Skeletal muscle satellite cell (primary cell): Measurements from ENCODE around the gene FBXL12.
"Not testable (repeated sequence)": the region's sequence is repeated elsewhere in the genome, so short reads cannot be mapped to it uniquely, and the experiment has no call there.

ENCODE experiments used
- H3K27me3 ChIP-seq: 2 replicates; pipeline ENCODE4 v1.7.0; 2013; ENCODE audit warnings: low read length; ENCODE audit not compliant: control insufficient read depth, insufficient read depth
- H3K36me3 ChIP-seq: 2 replicates; pipeline ENCODE4 v1.7.0; 2013; ENCODE audit warnings: mild to moderate bottlenecking, control low read depth, low read length; ENCODE audit not compliant: insufficient read depth
- H3K4me1 ChIP-seq: 2 replicates; pipeline ENCODE4 v1.7.0; 2013; ENCODE audit warnings: low read length; ENCODE audit not compliant: control insufficient read depth, insufficient read depth
- H3K4me2 ChIP-seq: 2 replicates; pipeline ENCODE4 v1.7.0; 2013; ENCODE audit warnings: mild to moderate bottlenecking, low read length
- H3K4me3 ChIP-seq: 2 replicates; pipeline ENCODE4 v1.7.0; 2013; ENCODE audit warnings: low read length
- H3K9ac ChIP-seq: 2 replicates; pipeline ENCODE4 v1.7.0; 2013; ENCODE audit warnings: mild to moderate bottlenecking, low read depth, low read length, moderate library complexity
- H3K9me3 ChIP-seq: replicated peaks from 2 replicates; pipeline ENCODE4 v1.7.0; 2013; ENCODE audit warnings: mild to moderate bottlenecking, control low read depth, low read length

The FBXL12 gene

DNA sequence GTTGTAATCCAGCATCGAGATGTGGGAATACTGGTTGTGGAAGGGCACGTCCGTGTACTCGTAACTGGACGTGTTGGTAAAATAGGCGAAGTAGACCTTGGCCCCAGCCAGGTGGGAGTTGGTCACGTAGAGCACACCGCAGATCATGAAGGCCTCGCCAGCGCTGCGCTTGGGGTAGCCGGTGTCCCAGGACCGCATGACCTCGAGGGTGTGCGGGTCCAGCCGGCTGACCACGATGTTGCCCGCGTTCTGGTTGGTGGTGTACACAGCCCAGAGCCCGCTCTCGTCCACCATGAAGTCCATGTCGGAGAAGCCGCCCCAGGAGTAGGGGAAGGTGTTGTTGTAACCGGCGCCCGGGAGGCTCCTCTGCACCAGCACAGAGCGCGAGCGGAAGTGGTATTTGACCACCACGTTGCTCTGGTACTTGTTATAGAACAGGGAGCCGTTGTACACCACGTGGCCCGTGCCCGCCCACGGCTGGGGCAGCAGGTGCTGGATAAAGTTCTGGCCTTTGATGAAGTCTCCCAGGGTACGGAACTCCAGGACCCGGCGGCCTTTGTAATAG is 35.5 kb upstream of the FBXL12 start:
- Histone ChIP-seq H3K4me2 (no peak overlapping the region), H3K27me3 (no peaks in the 10 kb centered on the region), H3K36me3 (no peaks in the 10 kb centered on the region), H3K4me1 (peaks cover 6% of the 10 kb centered on the region), H3K9me3 (no peaks in the 10 kb centered on the region), H3K4me3 (no peak overlapping the region), H3K9ac (no peak overlapping the region)

DNA sequence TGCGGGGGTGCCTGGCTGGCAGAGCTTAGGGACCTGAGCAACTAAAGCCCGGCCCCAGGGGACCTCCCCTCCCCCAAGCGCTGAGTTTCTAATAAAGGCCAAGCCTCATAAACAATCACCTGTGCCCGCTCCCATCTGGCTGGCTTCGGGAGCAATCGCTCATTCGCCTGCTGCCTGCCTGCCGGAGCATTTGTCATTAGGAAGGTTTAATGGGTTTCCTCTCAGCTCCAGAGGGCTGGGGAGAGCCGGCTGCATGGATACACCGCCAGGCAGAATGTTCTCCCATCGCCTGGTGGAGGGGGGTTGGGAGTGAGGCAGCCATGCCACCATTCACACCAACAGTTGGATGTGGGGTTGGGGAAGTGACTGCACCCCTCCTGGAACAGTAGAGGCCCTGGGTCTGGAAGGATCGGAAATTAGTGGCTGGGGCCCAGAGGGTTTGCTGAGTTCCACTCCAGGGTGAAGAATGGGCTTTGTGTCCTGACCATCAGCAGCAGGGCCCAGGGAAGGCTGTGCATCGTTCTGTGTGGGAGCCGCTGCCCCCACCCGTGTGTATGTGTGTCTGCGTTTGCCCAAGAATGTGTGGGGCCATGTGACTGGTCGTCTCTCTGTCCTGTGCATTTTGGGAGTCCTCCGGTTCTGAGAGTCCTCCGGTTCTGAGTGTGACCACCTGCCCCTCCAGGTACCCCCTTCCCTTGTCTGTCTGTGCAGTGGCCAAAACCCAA is 31.5 kb upstream of the FBXL12 start:
- H3K9me3 ChIP-seq, result no peaks in the 10 kb centered on the region
- H3K4me3 ChIP-seq, result no peak overlapping the region
- peaks cover 17% of the 10 kb centered on the region for H3K4me1 ChIP-seq
- peaks cover 6% of the 10 kb centered on the region for H3K36me3 ChIP-seq
- no peak overlapping the region for H3K9ac ChIP-seq
- H3K27me3 ChIP-seq, result no peaks in the 10 kb centered on the region
- H3K4me2 ChIP-seq, result no peak overlapping the region

DNA sequence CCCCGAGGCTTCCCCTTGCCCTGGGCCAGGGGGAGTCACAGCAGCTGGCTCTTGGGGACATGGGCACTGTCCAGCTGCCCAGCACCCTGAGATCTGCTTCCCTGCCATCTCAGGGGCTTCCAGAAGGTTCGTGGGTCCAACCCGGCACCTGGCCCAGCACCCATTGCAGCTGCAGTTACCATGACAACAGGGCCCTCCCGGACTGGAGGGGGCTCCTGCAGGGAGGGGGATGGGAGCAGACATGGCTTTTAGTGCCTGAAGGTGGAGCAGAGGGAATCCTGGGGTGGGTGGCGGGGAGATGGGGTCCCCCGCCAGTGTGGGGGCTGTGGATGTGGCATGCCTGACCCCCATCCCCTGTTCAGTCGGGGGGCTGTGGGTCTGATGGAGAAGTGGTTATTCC is 30.9 kb upstream of the FBXL12 start:
- Histone ChIP-seq H3K27me3 (no peaks in the 10 kb centered on the region), H3K4me2 (no peak overlapping the region), H3K9me3 (no peaks in the 10 kb centered on the region), H3K36me3 (peaks cover 10% of the 10 kb centered on the region), H3K4me1 (peaks cover 17% of the 10 kb centered on the region), H3K9ac (no peak overlapping the region), H3K4me3 (no peak overlapping the region)

DNA sequence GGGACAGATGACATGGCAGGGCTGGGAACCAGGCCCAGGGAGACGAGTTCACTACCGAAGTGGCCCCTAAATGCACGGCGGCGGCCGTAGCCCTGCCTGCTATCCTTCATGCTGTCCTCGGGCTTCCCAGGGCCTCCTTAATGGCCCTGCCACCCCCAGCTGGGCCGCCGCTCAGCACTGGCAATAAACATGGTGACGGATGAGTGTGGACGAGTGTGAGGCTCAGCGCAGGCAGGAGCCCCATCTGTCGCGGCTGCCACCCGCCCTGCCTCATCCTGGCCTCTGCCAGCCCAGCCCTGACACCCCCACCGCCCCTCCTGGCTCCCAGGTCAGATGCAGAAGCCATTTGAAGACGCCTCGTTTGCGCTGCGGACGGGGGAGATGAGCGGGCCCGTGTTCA is 29.9 kb upstream of the FBXL12 start:
- H3K4me1 ChIP-seq, result peaks cover 17% of the 10 kb centered on the region
- H3K9ac ChIP-seq, result no peak overlapping the region
- H3K9me3 ChIP-seq, result no peaks in the 10 kb centered on the region
- no peak overlapping the region for H3K4me2 ChIP-seq
- no peak overlapping the region for H3K4me3 ChIP-seq
- no peaks in the 10 kb centered on the region for H3K27me3 ChIP-seq
- peaks cover 19% of the 10 kb centered on the region for H3K36me3 ChIP-seq

DNA sequence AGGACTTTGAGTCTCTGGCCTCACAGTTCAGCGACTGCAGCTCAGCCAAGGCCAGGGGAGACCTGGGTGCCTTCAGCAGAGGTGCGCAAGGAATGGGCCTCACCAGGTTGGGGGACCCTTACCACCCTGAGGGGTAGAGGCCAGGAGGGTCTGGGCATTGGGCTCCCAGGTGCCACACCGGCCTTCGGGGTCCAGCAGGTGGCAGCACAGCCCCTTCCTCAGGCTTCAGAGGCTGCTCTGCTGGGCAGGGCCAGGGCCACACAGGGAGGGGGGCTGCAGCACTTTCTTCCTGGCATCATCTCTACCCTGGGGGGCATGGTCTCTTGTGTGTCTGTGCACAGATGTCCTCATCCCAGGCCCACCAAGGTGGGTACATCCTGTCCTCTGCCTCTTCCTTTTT is 29.2 kb upstream of the FBXL12 start:
- Histone ChIP-seq H3K9me3 (no peaks in the 10 kb centered on the region), H3K4me1 (peaks cover 14% of the 10 kb centered on the region), H3K27me3 (no peaks in the 10 kb centered on the region), H3K36me3 (peaks cover 26% of the 10 kb centered on the region), H3K4me2 (no peak overlapping the region), H3K9ac (no peak overlapping the region), H3K4me3 (no peak overlapping the region)

DNA sequence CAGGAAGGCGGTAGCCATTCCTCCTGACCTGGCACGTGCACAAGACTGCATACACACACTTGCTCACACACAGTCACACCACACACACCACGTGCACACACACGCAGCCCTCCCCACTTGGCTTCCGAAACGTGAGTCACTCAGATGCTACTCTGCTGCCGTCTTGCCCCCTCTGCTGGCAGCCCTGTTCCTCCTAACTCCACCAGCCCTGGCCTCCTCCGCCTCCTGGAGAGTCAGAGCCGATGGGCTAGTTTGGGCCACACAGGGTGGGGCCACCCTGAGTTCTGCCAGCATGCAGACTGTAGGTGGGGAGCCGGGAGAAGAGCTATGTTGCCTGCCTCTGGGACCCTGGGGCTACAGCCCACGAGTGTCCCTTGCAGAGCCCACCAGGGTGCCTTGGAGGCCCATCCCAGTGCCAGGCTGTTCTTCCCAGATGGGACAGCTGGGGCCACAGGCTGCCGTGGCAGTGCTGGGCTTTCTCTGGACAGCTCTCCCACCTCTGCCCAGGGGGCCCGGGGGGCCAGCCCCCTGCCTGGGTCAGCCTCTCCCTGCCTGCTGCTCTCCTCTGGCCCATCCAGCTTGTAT is 28.3 kb upstream of the FBXL12 start:
- H3K4me1 ChIP-seq, result peaks cover 12% of the 10 kb centered on the region
- H3K4me2 ChIP-seq, result no peak overlapping the region
- H3K9ac ChIP-seq, result no peak overlapping the region
- H3K36me3 ChIP-seq, result peaks cover 35% of the 10 kb centered on the region
- no peak overlapping the region for H3K4me3 ChIP-seq
- H3K9me3 ChIP-seq, result no peaks in the 10 kb centered on the region
- H3K27me3 ChIP-seq, result no peaks in the 10 kb centered on the region

DNA sequence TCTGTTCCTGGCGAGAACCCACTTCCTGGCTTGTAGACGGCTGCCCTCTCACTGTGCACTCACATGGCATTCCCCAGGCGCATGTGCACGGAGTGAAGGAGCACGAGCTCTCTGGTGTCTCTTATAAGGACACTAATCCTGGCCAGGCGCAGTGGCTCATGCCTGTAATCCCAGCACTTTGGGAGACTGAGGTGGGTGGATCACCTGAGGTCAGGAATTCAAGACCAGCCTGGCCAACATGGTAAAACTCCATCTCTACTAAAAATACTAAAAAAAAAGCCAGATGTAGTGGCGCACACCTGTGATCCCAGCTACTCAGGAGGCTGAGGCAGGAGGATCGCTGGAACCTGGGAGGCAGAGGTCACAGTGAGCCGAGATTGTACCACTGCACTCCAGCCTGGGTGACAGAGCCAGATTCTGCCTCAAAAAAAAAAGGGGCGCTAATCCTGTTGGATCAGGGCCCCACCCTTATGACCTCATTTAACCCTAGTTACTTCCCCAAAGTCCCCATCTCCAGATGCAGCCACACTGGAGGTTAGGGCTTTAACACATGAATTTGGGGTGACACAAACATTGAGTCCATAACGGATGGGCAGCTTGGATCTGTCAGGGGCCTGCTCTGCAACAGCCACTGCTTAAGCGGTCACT is 24.9 kb upstream of the FBXL12 start:
- H3K36me3 ChIP-seq, result peaks cover 62% of the 10 kb centered on the region
- peaks cover 12% of the 10 kb centered on the region for H3K4me1 ChIP-seq

DNA sequence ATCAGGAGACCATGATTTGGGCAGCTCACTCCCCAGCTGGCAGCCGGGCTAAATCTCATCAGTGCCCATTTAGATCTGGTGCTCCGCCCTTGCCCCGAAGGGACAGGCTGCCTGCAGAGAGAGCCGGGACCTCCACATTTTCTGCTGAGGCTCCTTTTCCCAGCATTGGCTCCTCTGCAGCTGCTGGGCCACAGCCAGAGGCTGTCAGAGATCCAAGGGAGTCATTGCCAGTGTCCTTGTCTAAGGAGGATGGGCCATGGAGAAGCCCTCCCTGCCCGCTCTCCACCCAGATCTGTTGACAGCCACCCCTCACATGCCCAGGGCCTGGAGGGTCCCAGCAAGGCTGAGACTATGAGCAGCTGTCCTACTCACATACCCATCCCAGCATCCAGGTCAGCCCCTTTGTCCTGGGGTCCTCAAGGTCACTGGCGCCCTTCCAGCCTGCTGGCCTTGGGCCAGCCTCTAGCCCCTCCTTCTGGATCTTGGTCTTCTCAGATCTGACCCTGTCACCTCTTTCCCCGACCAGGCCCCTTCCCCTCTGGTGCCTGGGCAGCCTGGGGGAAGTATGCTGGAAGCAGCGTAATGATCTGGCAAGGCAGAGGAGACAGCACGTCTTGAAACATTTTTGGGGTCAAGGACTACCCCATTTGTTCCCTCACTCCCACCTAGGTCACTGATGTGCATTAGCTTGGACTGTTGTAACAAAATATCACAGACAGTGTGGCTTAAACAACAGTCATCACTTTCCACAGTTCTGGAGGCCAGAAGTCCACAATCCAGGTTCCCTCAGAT is 24.2 kb upstream of the FBXL12 start:
- Histone ChIP-seq H3K4me1 (peaks cover 12% of the 10 kb centered on the region), H3K4me3 (no peak overlapping the region), H3K27me3 (no peaks in the 10 kb centered on the region), H3K9ac (no peak overlapping the region), H3K9me3 (no peaks in the 10 kb centered on the region), H3K4me2 (no peak overlapping the region), H3K36me3 (peaks cover 60% of the 10 kb centered on the region)

More for the DNA sequence above, 24.9 kb upstream of the FBXL12 start:
- H3K4me3 ChIP-seq, H3K9ac ChIP-seq, H3K27me3 ChIP-seq, H3K9me3 ChIP-seq, H3K4me2 ChIP-seq: not testable (repeated sequence)

DNA sequence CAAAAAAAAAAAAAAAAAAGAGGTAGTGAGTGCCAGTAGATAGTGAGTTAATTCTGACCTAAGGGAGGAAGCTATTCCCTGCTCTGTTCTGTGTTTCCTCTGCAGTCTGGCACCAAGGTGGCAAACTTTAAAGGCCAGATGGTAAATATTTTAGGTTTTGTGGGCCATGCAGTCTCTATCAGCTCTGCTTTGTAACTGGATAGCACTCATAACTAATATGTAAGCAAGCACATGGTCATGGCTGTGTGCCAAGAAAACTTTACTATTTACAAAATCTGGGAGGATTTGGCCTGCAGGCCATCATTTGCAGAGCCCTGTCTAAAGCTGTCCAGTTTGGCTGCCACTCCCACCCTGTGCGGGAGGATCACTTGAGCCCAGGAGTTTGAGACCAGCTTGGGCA is 20.5 kb upstream of the FBXL12 start:
- Histone ChIP-seq H3K4me2 (no peak overlapping the region), H3K36me3 (peaks cover 52% of the 10 kb centered on the region), H3K9me3 (no peaks in the 10 kb centered on the region), H3K4me3 (no peak overlapping the region), H3K9ac (no peak overlapping the region), H3K27me3 (no peaks in the 10 kb centered on the region), H3K4me1 (peaks cover 9% of the 10 kb centered on the region)

DNA sequence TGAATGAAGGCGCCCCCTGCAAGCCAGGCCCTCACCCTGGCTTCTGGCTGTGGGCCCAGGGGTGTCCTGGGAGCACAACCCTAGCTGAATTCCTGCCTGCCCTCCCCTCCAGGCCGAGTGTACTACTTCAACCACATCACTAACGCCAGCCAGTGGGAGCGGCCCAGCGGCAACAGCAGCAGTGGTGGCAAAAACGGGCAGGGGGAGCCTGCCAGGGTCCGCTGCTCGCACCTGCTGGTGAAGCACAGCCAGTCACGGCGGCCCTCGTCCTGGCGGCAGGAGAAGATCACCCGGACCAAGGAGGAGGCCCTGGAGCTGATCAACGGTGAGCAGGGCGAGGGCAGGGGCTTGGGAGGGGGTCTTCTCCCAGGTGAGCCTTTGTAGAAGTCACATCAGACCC is 19.4 kb upstream of the FBXL12 start:
- Histone ChIP-seq H3K4me1 (peaks cover 9% of the 10 kb centered on the region), H3K27me3 (no peaks in the 10 kb centered on the region), H3K9ac (no peak overlapping the region), H3K4me2 (no peak overlapping the region), H3K9me3 (no peaks in the 10 kb centered on the region), H3K4me3 (no peak overlapping the region), H3K36me3 (peaks cover 41% of the 10 kb centered on the region)

DNA sequence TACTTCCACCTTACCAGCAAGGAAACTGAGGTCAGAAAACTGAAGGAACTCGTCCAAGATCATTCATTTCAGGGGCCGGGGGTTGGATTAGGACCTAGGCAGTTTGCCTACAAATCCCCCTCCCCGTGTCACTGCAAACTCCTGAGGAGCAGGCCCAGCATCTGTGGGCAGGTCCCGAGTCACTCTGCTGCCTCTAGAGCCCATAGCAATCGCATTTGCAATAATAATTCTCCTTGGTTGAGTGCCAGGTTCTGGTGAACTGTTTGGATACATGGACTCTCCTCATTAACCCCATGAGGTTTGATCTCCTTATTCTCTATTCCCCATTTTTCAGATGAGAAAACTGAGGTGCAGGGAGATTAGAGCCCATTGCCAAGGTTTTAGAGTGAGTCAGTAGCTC is 17.1 kb upstream of the FBXL12 start:
- Histone ChIP-seq H3K9me3 (no peaks in the 10 kb centered on the region), H3K9ac (peak overlapping the region; percentile 88), H3K36me3 (peaks cover 18% of the 10 kb centered on the region), H3K4me1 (peaks cover 9% of the 10 kb centered on the region), H3K27me3 (no peaks in the 10 kb centered on the region), H3K4me3 (peak overlapping the region; percentile 89), H3K4me2 (peak overlapping the region; percentile 93)
